ENCODE results near the gene TMTC1. TPM values are rescaled to one million over a fixed set of nuclear protein-coding genes. Genes with fewer than 3 reads are reported as not detected.

TMTC1 gene
- total RNA-seq, 1 donor from 2014 or later: 35.3 TPM

GRCh38 chr12:29534935-29535334, 248.8 kb downstream of the TMTC1 start:
- DNase-seq (ENCODE audit: extremely low spot score, unreplicated experiment): no peak
- no peaks in the 10 kb centered on the region for H3K27me3 Mint-ChIP-seq (ENCODE audit: unreplicated experiment)
- TF ChIP-seq, protein P1, sequence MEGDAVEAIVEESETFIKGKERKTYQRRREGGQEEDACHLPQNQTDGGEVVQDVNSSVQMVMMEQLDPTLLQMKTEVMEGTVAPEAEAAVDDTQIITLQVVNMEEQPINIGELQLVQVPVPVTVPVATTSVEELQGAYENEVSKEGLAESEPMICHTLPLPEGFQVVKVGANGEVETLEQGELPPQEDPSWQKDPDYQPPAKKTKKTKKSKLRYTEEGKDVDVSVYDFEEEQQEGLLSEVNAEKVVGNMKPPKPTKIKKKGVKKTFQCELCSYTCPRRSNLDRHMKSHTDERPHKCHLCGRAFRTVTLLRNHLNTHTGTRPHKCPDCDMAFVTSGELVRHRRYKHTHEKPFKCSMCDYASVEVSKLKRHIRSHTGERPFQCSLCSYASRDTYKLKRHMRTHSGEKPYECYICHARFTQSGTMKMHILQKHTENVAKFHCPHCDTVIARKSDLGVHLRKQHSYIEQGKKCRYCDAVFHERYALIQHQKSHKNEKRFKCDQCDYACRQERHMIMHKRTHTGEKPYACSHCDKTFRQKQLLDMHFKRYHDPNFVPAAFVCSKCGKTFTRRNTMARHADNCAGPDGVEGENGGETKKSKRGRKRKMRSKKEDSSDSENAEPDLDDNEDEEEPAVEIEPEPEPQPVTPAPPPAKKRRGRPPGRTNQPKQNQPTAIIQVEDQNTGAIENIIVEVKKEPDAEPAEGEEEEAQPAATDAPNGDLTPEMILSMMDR (IDR thresholded peaks at IDR 0.05): no peak
- no peak overlapping the region for H3K4me3 Mint-ChIP-seq (ENCODE audit: unreplicated experiment)
- no peaks in the 10 kb centered on the region for H3K4me1 Mint-ChIP-seq (ENCODE audit: unreplicated experiment)
- H3K9me3 Mint-ChIP-seq (ENCODE audit: unreplicated experiment): no peaks in the 10 kb centered on the region
- H3K27ac Mint-ChIP-seq (ENCODE audit: unreplicated experiment): no peak overlapping the region
- H3K36me3 Mint-ChIP-seq (ENCODE audit: unreplicated experiment): peaks cover 25% of the 10 kb centered on the region

DNA sequence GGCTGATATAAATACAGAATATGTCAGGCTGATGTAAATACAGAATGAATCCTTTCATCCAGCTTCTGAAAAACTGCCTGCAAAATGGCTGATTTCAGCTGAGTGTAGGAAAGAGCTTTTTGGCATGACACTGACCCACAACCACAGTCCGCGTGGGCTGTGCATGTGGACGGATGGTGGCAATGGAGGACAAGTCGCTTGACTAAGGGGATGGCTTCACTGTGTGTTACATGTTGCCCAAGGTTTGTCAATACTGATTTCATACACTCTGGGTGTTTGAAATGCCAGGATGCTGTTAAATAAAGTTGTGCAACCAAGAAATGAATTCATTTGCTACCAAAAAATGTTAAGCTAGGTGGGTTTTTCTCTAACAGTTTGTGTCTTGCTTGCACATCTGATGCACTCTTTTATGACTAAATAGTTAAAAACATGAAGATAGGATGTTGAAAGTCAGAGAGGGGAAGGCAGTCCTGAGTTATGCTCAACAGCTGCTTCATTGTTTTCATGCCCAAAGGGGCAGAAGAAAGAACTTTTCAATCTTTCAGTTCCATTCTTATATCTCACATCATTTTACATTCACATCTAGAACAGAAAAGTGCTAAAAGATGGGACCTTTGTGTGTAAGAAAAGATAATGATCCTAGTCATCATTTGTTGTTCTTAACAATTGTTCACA, 249.8 kb downstream of the TMTC1 start:
- Mint-ChIP-seq H3K4me1 (ENCODE audit: unreplicated experiment) (no peaks in the 10 kb centered on the region), H3K27me3 (ENCODE audit: unreplicated experiment) (no peaks in the 10 kb centered on the region), H3K4me3 (ENCODE audit: unreplicated experiment) (no peak overlapping the region), H3K27ac (ENCODE audit: unreplicated experiment) (no peak overlapping the region), H3K9me3 (ENCODE audit: unreplicated experiment) (no peaks in the 10 kb centered on the region), H3K36me3 (ENCODE audit: unreplicated experiment) (peaks cover 25% of the 10 kb centered on the region)
- TF ChIP-seq, protein P1 (IDR thresholded peaks at IDR 0.05): no peak
- no peak for DNase-seq (ENCODE audit: extremely low spot score, unreplicated experiment)

DNA sequence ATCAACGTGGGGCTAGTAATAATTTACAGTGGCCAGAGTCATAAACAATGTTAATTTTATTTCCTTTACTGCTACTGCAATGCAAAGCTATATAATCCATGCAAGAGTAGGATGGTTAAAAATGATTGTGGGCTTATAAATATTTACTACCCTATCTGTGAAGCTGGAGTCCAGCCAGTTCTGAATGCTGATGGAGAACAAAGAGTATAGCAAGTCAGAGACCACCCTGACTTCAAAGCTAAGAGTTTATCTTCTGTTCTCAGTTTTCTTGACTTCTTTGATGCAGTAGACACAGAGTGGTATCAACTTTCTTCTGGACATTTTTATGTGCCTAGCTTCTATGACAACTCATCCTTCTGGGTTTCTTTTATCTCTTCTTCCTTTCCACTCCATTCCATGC, 252.3 kb downstream of the TMTC1 start:
- H3K27me3 Mint-ChIP-seq (ENCODE audit: unreplicated experiment): no peaks in the 10 kb centered on the region
- H3K9me3 Mint-ChIP-seq (ENCODE audit: unreplicated experiment): no peaks in the 10 kb centered on the region
- H3K36me3 Mint-ChIP-seq (ENCODE audit: unreplicated experiment): peaks cover 22% of the 10 kb centered on the region
- no peak overlapping the region for H3K27ac Mint-ChIP-seq (ENCODE audit: unreplicated experiment)
- no peak for DNase-seq (ENCODE audit: extremely low spot score, unreplicated experiment)
- no peaks in the 10 kb centered on the region for H3K4me1 Mint-ChIP-seq (ENCODE audit: unreplicated experiment)
- no peak overlapping the region for H3K4me3 Mint-ChIP-seq (ENCODE audit: unreplicated experiment)
- TF ChIP-seq, protein P1 (IDR thresholded peaks at IDR 0.05): no peak

DNA sequence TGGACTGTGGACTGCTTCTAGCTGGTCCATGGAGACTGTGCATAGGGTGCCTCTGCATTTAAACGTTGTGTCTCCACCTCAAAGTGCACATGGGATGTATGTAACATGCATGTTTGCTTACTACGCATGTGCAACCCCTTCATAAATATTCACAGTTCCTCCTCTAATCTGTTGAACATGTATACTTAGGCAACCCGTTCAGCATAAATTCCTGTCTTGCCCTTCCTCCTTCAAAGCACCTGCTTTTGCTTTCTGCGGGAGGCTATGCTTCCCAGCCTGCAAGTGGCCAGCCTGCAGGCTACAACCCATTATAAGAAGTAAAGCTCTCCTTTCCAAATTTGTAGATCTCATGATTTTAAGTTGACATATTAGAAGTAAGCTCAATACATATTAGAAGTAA, 253.3 kb downstream of the TMTC1 start:
- Mint-ChIP-seq H3K4me3 (ENCODE audit: unreplicated experiment) (no peak overlapping the region), H3K4me1 (ENCODE audit: unreplicated experiment) (no peaks in the 10 kb centered on the region), H3K36me3 (ENCODE audit: unreplicated experiment) (peaks cover 21% of the 10 kb centered on the region), H3K27ac (ENCODE audit: unreplicated experiment) (no peak overlapping the region), H3K9me3 (ENCODE audit: unreplicated experiment) (no peaks in the 10 kb centered on the region), H3K27me3 (ENCODE audit: unreplicated experiment) (no peaks in the 10 kb centered on the region)
- TF ChIP-seq, protein P1 (IDR thresholded peaks at IDR 0.05): no peak
- no peak for DNase-seq (ENCODE audit: extremely low spot score, unreplicated experiment)

GRCh38 chr12:29528161-29528560, 255.6 kb downstream of the TMTC1 start:
- Mint-ChIP-seq H3K4me1 (ENCODE audit: unreplicated experiment) (peaks cover 6% of the 10 kb centered on the region), H3K27ac (ENCODE audit: unreplicated experiment) (no peak overlapping the region), H3K4me3 (ENCODE audit: unreplicated experiment) (no peak overlapping the region), H3K9me3 (ENCODE audit: unreplicated experiment) (no peaks in the 10 kb centered on the region), H3K36me3 (ENCODE audit: unreplicated experiment) (peaks cover 12% of the 10 kb centered on the region), H3K27me3 (ENCODE audit: unreplicated experiment) (no peaks in the 10 kb centered on the region)
- no peak for DNase-seq (ENCODE audit: extremely low spot score, unreplicated experiment)
- TF ChIP-seq, protein P1 (IDR thresholded peaks at IDR 0.05): no peak

All from osteocyte (in vitro differentiated cells).